ENCODE data around the gene MAML2.

MAML2 gene

GRCh38 chr11:96242971-96243647 is 99.9 kb downstream of the MAML2 start:
- DNase-seq (ENCODE audit: low read depth in 2 of 3, low spot score in 2 of 3) = peak; percentile 35 to 62 (median 50)

GRCh38 chr11:96242191-96242847 is 100.7 kb downstream of the MAML2 start:
- no peak for DNase-seq (ENCODE audit: low read depth in 2 of 3, low spot score in 2 of 3)

DNA sequence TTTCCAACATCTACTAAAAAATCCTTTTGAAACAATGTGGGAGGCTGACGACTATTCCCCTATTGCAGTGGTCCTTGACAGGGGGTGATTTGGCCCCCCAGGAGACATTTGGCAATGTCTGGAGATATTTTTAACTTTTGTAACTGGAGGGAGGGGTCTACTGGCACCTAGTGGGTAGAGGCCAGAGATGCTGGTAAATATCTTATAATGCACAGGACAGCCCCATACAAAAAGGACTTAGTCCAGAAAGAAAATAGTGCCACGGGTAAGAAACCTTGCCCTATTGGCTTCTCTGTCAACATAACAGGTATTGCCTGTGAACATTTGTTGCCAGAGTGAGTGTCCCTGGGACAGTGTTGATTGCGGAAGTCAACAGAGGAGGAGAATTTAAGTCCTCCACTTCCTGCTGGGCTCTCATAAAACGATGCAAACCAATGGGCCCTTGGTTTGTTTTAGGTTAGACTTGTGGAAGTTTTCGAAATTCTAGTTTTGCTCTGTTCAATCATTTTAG is 101.6 kb downstream of the MAML2 start:
- DNase-seq (ENCODE audit: low read depth in 2 of 3, low spot score in 2 of 3) = no peak

GRCh38 chr11:96238563-96239135 is 104.3 kb downstream of the MAML2 start:
- no peak for DNase-seq (ENCODE audit: low read depth in 2 of 3, low spot score in 2 of 3)

- DNase-seq (ENCODE audit: low read depth in 2 of 3, low spot score in 2 of 3) = no peak
Measured at GRCh38 chr11:96237766-96238266, 105.2 kb downstream of the MAML2 start.

- peak in 1 of 3 experiments; percentile 38 for DNase-seq (ENCODE audit: low read depth in 2 of 3, low spot score in 2 of 3)
Measured at GRCh38 chr11:96235751-96236150, 107.2 kb downstream of the MAML2 start.

DNA sequence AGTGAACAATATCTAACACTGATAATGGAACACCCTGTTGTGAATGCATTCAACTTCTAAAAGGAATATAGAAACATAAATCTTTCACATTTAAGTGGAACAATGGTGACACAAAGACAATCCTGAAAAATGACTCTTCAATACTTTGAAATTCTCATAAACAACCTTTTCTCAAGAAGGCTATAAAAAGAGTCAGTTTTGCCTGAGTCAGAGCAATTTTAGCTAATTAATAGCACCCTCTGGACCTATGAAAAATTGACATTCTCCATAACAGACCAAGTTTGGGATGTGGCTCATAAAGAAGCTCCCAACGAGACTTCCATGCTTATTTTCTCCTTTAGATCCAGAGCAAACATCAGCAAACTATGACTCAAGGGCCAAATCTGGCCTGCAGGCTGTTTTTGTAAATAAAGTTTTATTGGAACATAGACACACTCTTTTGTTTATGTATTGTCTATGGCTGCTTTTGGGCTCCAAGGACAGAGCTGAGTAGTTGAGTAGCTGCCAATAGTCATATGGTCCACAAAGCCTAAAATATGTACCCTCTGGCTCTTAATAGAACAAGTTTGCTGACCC is 108.0 kb downstream of the MAML2 start:
- DNase-seq (ENCODE audit: low read depth in 2 of 3, low spot score in 2 of 3) = no peak

GRCh38 chr11:96232132-96232531 is 110.9 kb downstream of the MAML2 start:
- no peak for DNase-seq (ENCODE audit: low read depth in 2 of 3, low spot score in 2 of 3)

- no peak for DNase-seq (ENCODE audit: low read depth in 2 of 3, low spot score in 2 of 3)
Measured at GRCh38 chr11:96230686-96231085, 112.3 kb downstream of the MAML2 start.

DNA sequence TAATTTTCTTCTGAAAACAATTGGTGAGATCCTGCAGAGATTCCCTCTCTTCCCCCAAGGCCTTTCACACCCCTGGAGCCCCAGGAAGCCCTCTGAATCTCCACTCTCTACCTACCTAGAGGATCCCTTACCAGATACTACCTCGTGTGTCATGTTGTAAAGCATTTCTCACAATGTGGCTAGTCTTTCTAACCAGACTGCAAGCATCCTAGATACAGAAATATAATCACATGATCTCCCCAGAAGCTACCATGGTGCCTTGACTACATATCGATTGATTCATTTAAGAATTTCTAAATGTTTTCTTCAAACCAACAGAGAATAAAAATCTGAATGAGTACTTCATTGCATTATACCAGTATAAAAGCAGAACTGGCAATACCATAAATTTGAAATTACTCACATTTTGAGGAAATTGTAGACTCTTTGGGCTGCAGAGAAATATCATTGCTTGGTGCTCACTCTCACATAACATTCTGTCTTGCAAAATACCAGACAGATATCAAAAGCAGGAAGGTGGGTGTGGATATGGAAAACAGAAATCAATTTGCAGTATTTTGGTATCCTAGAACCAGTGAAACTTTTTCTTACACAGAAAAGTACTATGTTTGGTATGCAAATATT is 113.5 kb downstream of the MAML2 start:
- no peak for DNase-seq (ENCODE audit: low read depth in 2 of 3, low spot score in 2 of 3)

DNA sequence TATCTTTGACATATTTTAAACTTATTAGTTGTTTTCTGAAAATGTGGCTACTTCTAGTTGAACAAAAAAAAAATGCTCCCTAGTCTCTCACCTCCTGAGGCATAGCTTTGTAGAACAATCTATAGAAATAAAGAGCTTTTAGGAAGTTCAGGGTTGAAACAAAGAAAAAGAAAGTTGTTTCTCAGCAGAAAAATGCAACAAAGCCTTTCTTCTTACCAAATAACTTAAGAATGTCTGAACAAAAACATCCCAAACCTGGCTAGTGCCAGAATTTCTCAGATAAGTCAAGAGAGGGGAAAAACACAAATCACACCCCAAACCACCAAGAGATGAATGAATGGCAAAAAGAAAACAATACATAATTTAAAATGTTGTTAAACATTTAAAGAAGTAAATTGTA is 114.1 kb downstream of the MAML2 start:
- DNase-seq (ENCODE audit: low read depth in 2 of 3, low spot score in 2 of 3) = no peak

DNA sequence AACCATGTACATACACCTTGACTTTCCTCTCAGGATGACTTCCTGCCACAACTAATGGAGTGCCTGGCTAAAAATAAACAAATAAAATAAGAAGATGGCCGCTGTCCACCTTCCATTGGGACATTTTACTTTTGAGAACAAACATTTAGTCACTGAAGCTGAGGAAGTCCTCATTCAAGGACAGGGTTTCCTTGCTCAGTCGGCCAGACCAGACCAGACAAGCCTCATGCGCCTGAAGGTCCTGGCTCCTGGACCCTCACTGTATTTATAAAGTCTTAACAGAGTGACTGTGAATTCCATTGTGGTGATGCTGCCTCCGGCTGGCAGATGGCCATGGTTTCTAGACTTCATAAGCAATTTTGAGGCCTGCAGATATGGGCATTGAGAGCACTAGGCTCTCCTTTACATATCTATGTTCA is 114.5 kb downstream of the MAML2 start:
- DNase-seq (ENCODE audit: low read depth in 2 of 3, low spot score in 2 of 3) = no peak

DNA sequence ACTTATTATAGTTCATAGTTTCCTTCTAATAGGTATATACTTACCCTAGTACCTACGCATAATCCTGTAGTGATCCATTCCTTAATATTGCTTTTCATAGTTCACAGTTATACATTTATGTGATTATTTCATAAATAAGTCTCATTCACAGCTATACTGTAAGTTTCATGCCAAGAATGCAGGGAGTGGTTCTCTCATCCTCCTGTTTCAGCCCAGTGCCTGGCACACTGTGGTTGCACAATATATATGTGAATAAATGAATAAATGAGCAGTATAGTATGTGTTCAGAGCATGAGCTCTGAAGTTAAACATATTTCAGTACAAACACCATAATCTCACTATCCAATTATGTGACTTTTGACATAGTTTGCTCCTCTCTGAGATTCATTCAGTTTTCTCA is 115.8 kb downstream of the MAML2 start:
- no peak for DNase-seq (ENCODE audit: low read depth in 2 of 3, low spot score in 2 of 3)

DNA sequence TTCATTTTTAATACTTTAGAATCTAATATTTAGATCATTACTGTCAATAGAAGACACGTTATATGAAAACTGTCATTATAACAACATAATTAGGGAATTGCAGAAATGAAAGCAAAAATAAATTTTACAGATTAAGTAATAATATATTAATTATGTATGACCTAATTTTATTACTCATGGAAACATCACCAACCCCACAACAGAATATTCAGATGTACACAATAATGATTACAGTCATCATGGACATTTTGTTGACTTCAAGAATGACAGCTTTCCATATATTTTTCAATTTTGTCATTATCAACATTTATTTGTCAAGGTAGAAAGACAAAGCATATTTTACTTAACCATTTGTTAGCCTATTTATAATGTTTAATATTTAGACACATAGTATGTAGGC is 119.9 kb downstream of the MAML2 start:
- DNase-seq (ENCODE audit: low read depth in 2 of 3, low spot score in 2 of 3) = no peak

GRCh38 chr11:96222102-96222501 is 120.9 kb downstream of the MAML2 start:
- DNase-seq (ENCODE audit: low read depth in 2 of 3, low spot score in 2 of 3) = no peak

GRCh38 chr11:96221244-96222070 is 121.5 kb downstream of the MAML2 start:
- DNase-seq (ENCODE audit: low read depth in 2 of 3, low spot score in 2 of 3) = no peak

GRCh38 chr11:96219981-96220623 is 122.9 kb downstream of the MAML2 start:
- DNase-seq (ENCODE audit: low read depth in 2 of 3, low spot score in 2 of 3) = no peak

- no peak for DNase-seq (ENCODE audit: low read depth in 2 of 3, low spot score in 2 of 3)
Measured at GRCh38 chr11:96218901-96219300, 124.1 kb downstream of the MAML2 start.

DNA sequence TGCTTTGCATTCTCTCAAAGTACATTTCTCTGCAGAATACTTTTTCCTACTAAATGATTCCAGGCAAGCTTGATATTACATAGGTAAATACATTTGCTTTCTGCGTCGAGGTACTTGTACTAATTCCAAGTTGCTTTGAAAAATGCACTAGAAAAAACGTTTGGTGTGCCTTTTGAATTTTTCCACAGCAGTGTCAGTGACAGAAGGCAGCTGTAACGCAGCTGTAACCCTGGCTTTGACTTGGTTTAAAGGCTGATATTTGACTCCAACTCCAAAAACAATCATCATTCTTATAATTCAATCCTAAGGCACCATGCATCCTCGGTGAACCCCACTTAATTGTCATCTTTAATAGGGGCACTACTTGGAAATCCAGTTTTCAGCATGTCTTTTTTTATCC is 125.0 kb downstream of the MAML2 start:
- DNase-seq (ENCODE audit: low read depth in 2 of 3, low spot score in 2 of 3) = no peak

DNA sequence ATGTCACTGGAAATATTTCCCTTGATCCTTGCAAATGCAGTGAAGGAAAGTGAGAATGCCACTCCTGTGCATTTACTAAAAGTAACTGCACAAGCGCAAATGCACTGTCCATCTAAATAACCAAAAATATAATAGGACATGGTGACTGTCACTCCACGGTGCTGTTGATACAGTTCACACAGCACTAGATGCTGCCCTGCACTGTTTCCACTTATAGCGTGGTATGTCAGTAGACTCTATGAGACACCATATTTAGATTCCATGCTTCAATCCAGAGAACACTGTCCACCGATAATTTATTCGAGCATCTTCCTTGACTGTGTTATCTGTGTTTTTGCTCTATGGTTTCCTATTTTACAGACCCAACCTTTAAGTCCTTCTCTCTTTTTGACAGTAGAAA is 125.8 kb downstream of the MAML2 start:
- DNase-seq (ENCODE audit: low read depth in 2 of 3, low spot score in 2 of 3) = no peak

Measured in activated CD8-positive, alpha-beta memory T cell treated with anti-CD3 and anti-CD28 coated beads for 48 hours (primary cell).